Measurements from ENCODE around the gene ABLIM2.

The ABLIM2 gene

GRCh38 chr4:8000721-8001491 is 157.7 kb downstream of the ABLIM2 start:
- H3K9me3 ChIP-seq (replicated peaks; ENCODE audit: insufficient read depth, low read length): no peaks in the 10 kb centered on the region
- no peak overlapping the region for H3K4me3 ChIP-seq (ENCODE audit: low read length)
- no peaks in the 10 kb centered on the region for H3F3A ChIP-seq (ENCODE audit: insufficient read depth, low read length)
- H3K79me2 ChIP-seq (ENCODE audit: low read length): no peaks in the 10 kb centered on the region
- TF ChIP-seq, protein P1, sequence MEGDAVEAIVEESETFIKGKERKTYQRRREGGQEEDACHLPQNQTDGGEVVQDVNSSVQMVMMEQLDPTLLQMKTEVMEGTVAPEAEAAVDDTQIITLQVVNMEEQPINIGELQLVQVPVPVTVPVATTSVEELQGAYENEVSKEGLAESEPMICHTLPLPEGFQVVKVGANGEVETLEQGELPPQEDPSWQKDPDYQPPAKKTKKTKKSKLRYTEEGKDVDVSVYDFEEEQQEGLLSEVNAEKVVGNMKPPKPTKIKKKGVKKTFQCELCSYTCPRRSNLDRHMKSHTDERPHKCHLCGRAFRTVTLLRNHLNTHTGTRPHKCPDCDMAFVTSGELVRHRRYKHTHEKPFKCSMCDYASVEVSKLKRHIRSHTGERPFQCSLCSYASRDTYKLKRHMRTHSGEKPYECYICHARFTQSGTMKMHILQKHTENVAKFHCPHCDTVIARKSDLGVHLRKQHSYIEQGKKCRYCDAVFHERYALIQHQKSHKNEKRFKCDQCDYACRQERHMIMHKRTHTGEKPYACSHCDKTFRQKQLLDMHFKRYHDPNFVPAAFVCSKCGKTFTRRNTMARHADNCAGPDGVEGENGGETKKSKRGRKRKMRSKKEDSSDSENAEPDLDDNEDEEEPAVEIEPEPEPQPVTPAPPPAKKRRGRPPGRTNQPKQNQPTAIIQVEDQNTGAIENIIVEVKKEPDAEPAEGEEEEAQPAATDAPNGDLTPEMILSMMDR (IDR thresholded peaks at IDR 0.05; ENCODE audit: low read length): no peak
- no peak for TF ChIP-seq EZH2 (optimal IDR thresholded peaks at IDR 0.05; ENCODE audit: low read depth, low read length)
- no peak for TF ChIP-seq EZH2phosphoT487 (IDR thresholded peaks at IDR 0.05; ENCODE audit: low read length)
- H3K27me3 ChIP-seq (replicated peaks; ENCODE audit: insufficient read depth, low read length): peaks cover 98% of the 10 kb centered on the region
- H3K27ac ChIP-seq (ENCODE audit: low read length): no peak overlapping the region
- no peak overlapping the region for H3K4me2 ChIP-seq (ENCODE audit: low read depth, low read length)
- H3K4me1 ChIP-seq (ENCODE audit: low read length): no peaks in the 10 kb centered on the region
- no peaks in the 10 kb centered on the region for H3K36me3 ChIP-seq (replicated peaks; ENCODE audit: insufficient read depth, low read length)
- H4K20me1 ChIP-seq (ENCODE audit: insufficient read depth, low read length): no peaks in the 10 kb centered on the region
- no peak overlapping the region for H2AFZ ChIP-seq (ENCODE audit: low read length)
- no peak overlapping the region for H3K9ac ChIP-seq (ENCODE audit: low read length)
- no peak for DNase-seq
- no peaks in the 10 kb centered on the region for H3K9me2 ChIP-seq (replicated peaks; ENCODE audit: insufficient read depth, low read length)

DNA sequence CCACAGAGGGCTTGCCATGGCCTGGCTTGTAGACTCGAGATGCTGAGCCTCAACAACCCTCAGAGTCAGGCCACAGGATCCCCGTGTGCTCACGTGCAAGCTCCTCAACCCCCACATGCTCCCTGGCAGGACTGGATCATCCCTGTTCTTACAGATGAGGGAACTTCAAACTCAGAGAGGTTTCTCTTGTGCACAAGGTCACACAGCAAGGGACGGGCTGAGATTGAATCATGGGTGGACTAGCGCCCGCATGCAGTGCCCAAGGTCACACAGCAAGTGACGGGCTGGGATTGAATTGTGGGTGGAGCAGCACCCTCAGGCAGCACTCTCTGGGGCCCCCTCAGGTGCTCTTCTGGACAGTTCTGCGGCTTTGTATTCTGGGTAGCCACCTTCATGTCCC is 158.4 kb downstream of the ABLIM2 start:
- Histone ChIP-seq H3K9ac (ENCODE audit: low read length) (no peak overlapping the region), H3K79me2 (ENCODE audit: low read length) (no peaks in the 10 kb centered on the region), H3K36me3 (replicated peaks; ENCODE audit: insufficient read depth, low read length) (no peaks in the 10 kb centered on the region), H4K20me1 (ENCODE audit: insufficient read depth, low read length) (no peaks in the 10 kb centered on the region), H3K4me2 (ENCODE audit: low read depth, low read length) (no peak overlapping the region), H3K9me3 (replicated peaks; ENCODE audit: insufficient read depth, low read length) (no peaks in the 10 kb centered on the region), H3K27me3 (replicated peaks; ENCODE audit: insufficient read depth, low read length) (peaks cover 98% of the 10 kb centered on the region), H3K4me1 (ENCODE audit: low read length) (no peaks in the 10 kb centered on the region), H2AFZ (ENCODE audit: low read length) (no peak overlapping the region), H3K9me2 (replicated peaks; ENCODE audit: insufficient read depth, low read length) (no peaks in the 10 kb centered on the region), H3F3A (ENCODE audit: insufficient read depth, low read length) (no peaks in the 10 kb centered on the region), H3K27ac (ENCODE audit: low read length) (no peak overlapping the region), H3K4me3 (ENCODE audit: low read length) (no peak overlapping the region)
- TF ChIP-seq EZH2phosphoT487 (IDR thresholded peaks at IDR 0.05; ENCODE audit: low read length): no peak
- no peak for DNase-seq

DNA sequence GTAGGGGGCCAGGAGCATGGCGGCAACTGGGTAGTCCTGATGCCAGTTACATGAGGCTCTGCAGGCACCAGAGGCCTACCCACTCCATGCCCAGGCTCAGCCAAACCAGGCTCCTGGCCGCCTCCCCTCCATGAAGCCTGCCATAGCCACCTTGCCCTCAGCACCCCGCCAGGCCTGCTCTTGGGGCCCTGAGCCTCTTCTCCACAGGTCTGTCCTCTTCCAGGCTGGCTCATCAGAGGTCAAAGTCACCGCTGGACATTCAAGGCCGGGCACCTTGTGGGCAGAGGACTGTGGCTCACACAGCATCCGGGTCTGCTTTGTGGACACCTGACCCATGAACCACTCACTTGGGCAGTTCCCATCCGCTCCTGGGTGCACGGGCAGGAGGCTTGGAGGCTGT is 158.9 kb downstream of the ABLIM2 start:
- no peak for DNase-seq
- H3K9me3 ChIP-seq (replicated peaks; ENCODE audit: insufficient read depth, low read length): no peaks in the 10 kb centered on the region
- TF ChIP-seq EZH2 (optimal IDR thresholded peaks at IDR 0.05; ENCODE audit: low read depth, low read length) (no peak), EZH2phosphoT487 (IDR thresholded peaks at IDR 0.05; ENCODE audit: low read length) (no peak)
- TF ChIP-seq, protein P1 (IDR thresholded peaks at IDR 0.05; ENCODE audit: low read length): no peak
- H3K9ac ChIP-seq (ENCODE audit: low read length): no peak overlapping the region
- no peak overlapping the region for H3K27ac ChIP-seq (ENCODE audit: low read length)
- peaks cover 96% of the 10 kb centered on the region for H3K27me3 ChIP-seq (replicated peaks; ENCODE audit: insufficient read depth, low read length)
- no peaks in the 10 kb centered on the region for H3K36me3 ChIP-seq (replicated peaks; ENCODE audit: insufficient read depth, low read length)
- no peaks in the 10 kb centered on the region for H3F3A ChIP-seq (ENCODE audit: insufficient read depth, low read length)
- no peaks in the 10 kb centered on the region for H3K4me1 ChIP-seq (ENCODE audit: low read length)
- H3K4me2 ChIP-seq (ENCODE audit: low read depth, low read length): no peak overlapping the region
- H3K4me3 ChIP-seq (ENCODE audit: low read length): no peak overlapping the region
- no peak overlapping the region for H2AFZ ChIP-seq (ENCODE audit: low read length)
- H3K9me2 ChIP-seq (replicated peaks; ENCODE audit: insufficient read depth, low read length): no peaks in the 10 kb centered on the region
- H4K20me1 ChIP-seq (ENCODE audit: insufficient read depth, low read length): no peaks in the 10 kb centered on the region
- H3K79me2 ChIP-seq (ENCODE audit: low read length): no peaks in the 10 kb centered on the region

GRCh38 chr4:7999279-7999678 is 159.3 kb downstream of the ABLIM2 start:
- H3K27ac ChIP-seq (ENCODE audit: low read length): no peak overlapping the region
- no peaks in the 10 kb centered on the region for H3K9me3 ChIP-seq (replicated peaks; ENCODE audit: insufficient read depth, low read length)
- TF ChIP-seq EZH2 (optimal IDR thresholded peaks at IDR 0.05; ENCODE audit: low read depth, low read length) (no peak), EZH2phosphoT487 (IDR thresholded peaks at IDR 0.05; ENCODE audit: low read length) (no peak)
- TF ChIP-seq, protein P1 (IDR thresholded peaks at IDR 0.05; ENCODE audit: low read length): no peak
- no peak overlapping the region for H3K4me2 ChIP-seq (ENCODE audit: low read depth, low read length)
- no peaks in the 10 kb centered on the region for H3F3A ChIP-seq (ENCODE audit: insufficient read depth, low read length)
- no peaks in the 10 kb centered on the region for H3K36me3 ChIP-seq (replicated peaks; ENCODE audit: insufficient read depth, low read length)
- no peak for DNase-seq
- H4K20me1 ChIP-seq (ENCODE audit: insufficient read depth, low read length): no peaks in the 10 kb centered on the region
- no peak overlapping the region for H2AFZ ChIP-seq (ENCODE audit: low read length)
- H3K9me2 ChIP-seq (replicated peaks; ENCODE audit: insufficient read depth, low read length): no peaks in the 10 kb centered on the region
- no peak overlapping the region for H3K9ac ChIP-seq (ENCODE audit: low read length)
- H3K4me1 ChIP-seq (ENCODE audit: low read length): no peaks in the 10 kb centered on the region
- no peaks in the 10 kb centered on the region for H3K79me2 ChIP-seq (ENCODE audit: low read length)
- no peak overlapping the region for H3K4me3 ChIP-seq (ENCODE audit: low read length)
- peaks cover 92% of the 10 kb centered on the region for H3K27me3 ChIP-seq (replicated peaks; ENCODE audit: insufficient read depth, low read length)
